Activated T-cell treated with anti-CD3 and anti-CD28 coated beads, Interleukin-2, amount 50 U/mL, for 72 hours (primary cell): ENCODE data around the gene HMGB1. TPM values are rescaled to one million over a fixed set of nuclear protein-coding genes. Genes with fewer than 3 reads are reported as not detected.

Source experiments
- ATAC-seq, 2 donors: fragments of 150-1000 bp; cut with Tn5 transposase; replicated peaks in 1 of 2; 2 replicates each; pipeline ENCODE4 v1.10.0; 2021; ENCODE audit warnings: moderate library complexity in 2 of 2, mild to moderate bottlenecking in 1 of 2
- DNase-seq, 2 donors: peaks; one replicate each; pipeline ENCODE4 v3.0.0; 2021 to 2022; ENCODE audit warnings: mixed read lengths in 1 of 2
- H3K27ac Mint-ChIP-seq: one replicate; pipeline ENCODE4 v1.8.0; 2022; ENCODE audit warnings: mild to moderate bottlenecking, moderate library complexity, mixed read lengths
- H3K27me3 Mint-ChIP-seq: one replicate; pipeline ENCODE4 v1.8.0; 2022; ENCODE audit warnings: low read depth, mixed read lengths
- H3K36me3 Mint-ChIP-seq, 2 donors: one replicate each; pipeline ENCODE4 v1.8.0; 2022; ENCODE audit warnings: mixed read lengths in 2 of 2, mild to moderate bottlenecking in 1 of 2; ENCODE audit not compliant: insufficient read depth in 2 of 2
- H3K4me1 Mint-ChIP-seq: one replicate; pipeline ENCODE4 v1.8.0; 2022; ENCODE audit warnings: low read depth, mixed read lengths
- H3K4me3 Mint-ChIP-seq, 2 donors: one replicate each; pipeline ENCODE4 v1.8.0; 2022; ENCODE audit warnings: mild to moderate bottlenecking in 2 of 2, mixed read lengths in 2 of 2, moderate library complexity in 2 of 2
- H3K9me3 Mint-ChIP-seq, 2 donors: one replicate each; pipeline ENCODE4 v1.8.0; 2022; ENCODE audit warnings: mixed read lengths in 2 of 2
- total RNA-seq, 2 donors: library from RNA; stranded (reverse); gene quantifications; one replicate each; pipeline ENCODE4 v1.2.3, GENCODE V29; 2022

HMGB1 gene
- total RNA-seq, 2 donors from 2014 or later = 418 to 596 TPM

- Mint-ChIP-seq H3K36me3 (no peaks in the 10 kb centered on the region), H3K27ac (no peak overlapping the region), H3K9me3 (no peaks in the 10 kb centered on the region), H3K4me3 (no peak overlapping the region), H3K4me1 (peaks cover 22% of the 10 kb centered on the region), H3K27me3 (no peaks in the 10 kb centered on the region)
- ATAC-seq (no peak), DNase-seq (no peak)
These were observed 49.3 kb downstream of the HMGB1 start for GRCh38 chr13:30416471-30416870.

- Mint-ChIP-seq H3K27me3 (no peaks in the 10 kb centered on the region), H3K27ac (no peak overlapping the region), H3K9me3 (no peaks in the 10 kb centered on the region), H3K4me3 (no peak overlapping the region), H3K36me3 (no peaks in the 10 kb centered on the region), H3K4me1 (peaks cover 15% of the 10 kb centered on the region)
- DNase-seq = no peak
- ATAC-seq = no peak
These were observed 50.2 kb downstream of the HMGB1 start for GRCh38 chr13:30415430-30416030.

GRCh38 chr13:30413842-30414241, 51.9 kb downstream of the HMGB1 start:
- DNase-seq (no peak), ATAC-seq (no peak)
- H3K27me3 Mint-ChIP-seq = no peaks in the 10 kb centered on the region
- H3K27ac Mint-ChIP-seq = no peak overlapping the region
- H3K36me3 Mint-ChIP-seq = no peaks in the 10 kb centered on the region
- no peak overlapping the region for H3K4me3 Mint-ChIP-seq
- H3K4me1 Mint-ChIP-seq = peaks cover 16% of the 10 kb centered on the region
- no peaks in the 10 kb centered on the region for H3K9me3 Mint-ChIP-seq

GRCh38 chr13:30412346-30412745, 53.4 kb downstream of the HMGB1 start:
- Mint-ChIP-seq H3K4me3 (no peak overlapping the region), H3K36me3 (peaks cover 0 to 2% of the 10 kb centered on the region in 2 donors), H3K27ac (no peak overlapping the region), H3K27me3 (no peaks in the 10 kb centered on the region), H3K4me1 (peaks cover 23% of the 10 kb centered on the region), H3K9me3 (no peaks in the 10 kb centered on the region)
- ATAC-seq = no peak
- no peak for DNase-seq

GRCh38 chr13:30410705-30411125, 55.0 kb downstream of the HMGB1 start:
- H3K27me3 Mint-ChIP-seq = no peaks in the 10 kb centered on the region
- no peak for DNase-seq
- H3K36me3 Mint-ChIP-seq = peaks cover 0 to 2% of the 10 kb centered on the region in 2 donors
- H3K4me1 Mint-ChIP-seq = peaks cover 19% of the 10 kb centered on the region
- H3K9me3 Mint-ChIP-seq = no peaks in the 10 kb centered on the region
- no peak for ATAC-seq
- no peak overlapping the region for H3K27ac Mint-ChIP-seq
- no peak overlapping the region for H3K4me3 Mint-ChIP-seq

- peaks cover 14% of the 10 kb centered on the region for H3K4me1 Mint-ChIP-seq
- H3K36me3 Mint-ChIP-seq = peaks cover 0 to 2% of the 10 kb centered on the region in 2 donors
- ATAC-seq (no peak), DNase-seq (no peak)
- H3K27me3 Mint-ChIP-seq = no peaks in the 10 kb centered on the region
- H3K27ac Mint-ChIP-seq = no peak overlapping the region
- H3K4me3 Mint-ChIP-seq = no peak overlapping the region
- H3K9me3 Mint-ChIP-seq = no peaks in the 10 kb centered on the region
These were observed 55.6 kb downstream of the HMGB1 start for GRCh38 chr13:30409886-30410704.

GRCh38 chr13:30408319-30409101, 57.2 kb downstream of the HMGB1 start:
- peak overlapping the region; percentile 74 to 80 for H3K4me3 Mint-ChIP-seq
- peaks cover 14% of the 10 kb centered on the region for H3K4me1 Mint-ChIP-seq
- H3K36me3 Mint-ChIP-seq = peaks cover 0 to 2% of the 10 kb centered on the region in 2 donors
- DNase-seq = peak; percentile 93 to 95
- H3K9me3 Mint-ChIP-seq = no peaks in the 10 kb centered on the region
- no peak overlapping the region for H3K27ac Mint-ChIP-seq
- H3K27me3 Mint-ChIP-seq = no peaks in the 10 kb centered on the region
- ATAC-seq = peak; percentile 96 to 98

GRCh38 chr13:30406779-30407416, 58.8 kb downstream of the HMGB1 start:
- Mint-ChIP-seq H3K4me3 (no peak overlapping the region), H3K27ac (no peak overlapping the region), H3K36me3 (peaks cover 0 to 2% of the 10 kb centered on the region in 2 donors), H3K27me3 (no peaks in the 10 kb centered on the region), H3K9me3 (no peaks in the 10 kb centered on the region), H3K4me1 (peaks cover 8% of the 10 kb centered on the region)
- ATAC-seq = no peak
- DNase-seq = no peak

Other genes starting within 250 kb of the HMGB1 start
- 10 to 100 TPM; 17.9 to 25.5 TPM for gene KATNAL1, start 158.4 kb downstream of the HMGB1 start, total RNA-seq
- not detected for gene UBE2L5, start 43.4 kb downstream of the HMGB1 start, total RNA-seq
- 10 to 100 TPM; 17.8 to 18.2 TPM for gene USPL1, start 152.0 kb upstream of the HMGB1 start, total RNA-seq